ENCODE data around the gene HSPA12B. TPM values are rescaled to one million over a fixed set of nuclear protein-coding genes. Genes with fewer than 3 reads are reported as not detected.

Gene HSPA12B
- total RNA-seq, 6 donors from 2014 or later, result 18.4 to 53.7 (median 21.5) TPM

DNA sequence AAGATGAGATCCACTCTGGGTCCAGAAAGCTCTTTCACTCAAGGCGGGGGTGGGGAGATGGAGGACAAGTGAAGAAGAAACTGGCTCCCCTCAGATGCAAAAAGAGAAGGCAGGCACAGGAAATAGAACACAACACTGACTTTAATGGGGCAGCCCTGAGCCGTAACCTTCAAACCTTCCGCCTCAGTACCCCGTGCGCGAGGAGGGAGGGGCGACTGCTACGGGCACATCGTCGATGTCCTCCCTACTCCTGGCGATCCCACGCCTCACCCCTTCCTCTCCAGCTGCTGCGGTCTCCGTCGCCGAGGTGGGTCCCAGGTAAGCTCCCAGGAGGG lies 44.9 kb downstream of the HSPA12B start:
- peaks cover 13 to 33% (median 30%) of the 10 kb centered on the region in 4 donors for H3K4me1 ChIP-seq
- no peak for TF ChIP-seq EP300 (IDR thresholded peaks at IDR 0.05)
- TF ChIP-seq, protein P1, sequence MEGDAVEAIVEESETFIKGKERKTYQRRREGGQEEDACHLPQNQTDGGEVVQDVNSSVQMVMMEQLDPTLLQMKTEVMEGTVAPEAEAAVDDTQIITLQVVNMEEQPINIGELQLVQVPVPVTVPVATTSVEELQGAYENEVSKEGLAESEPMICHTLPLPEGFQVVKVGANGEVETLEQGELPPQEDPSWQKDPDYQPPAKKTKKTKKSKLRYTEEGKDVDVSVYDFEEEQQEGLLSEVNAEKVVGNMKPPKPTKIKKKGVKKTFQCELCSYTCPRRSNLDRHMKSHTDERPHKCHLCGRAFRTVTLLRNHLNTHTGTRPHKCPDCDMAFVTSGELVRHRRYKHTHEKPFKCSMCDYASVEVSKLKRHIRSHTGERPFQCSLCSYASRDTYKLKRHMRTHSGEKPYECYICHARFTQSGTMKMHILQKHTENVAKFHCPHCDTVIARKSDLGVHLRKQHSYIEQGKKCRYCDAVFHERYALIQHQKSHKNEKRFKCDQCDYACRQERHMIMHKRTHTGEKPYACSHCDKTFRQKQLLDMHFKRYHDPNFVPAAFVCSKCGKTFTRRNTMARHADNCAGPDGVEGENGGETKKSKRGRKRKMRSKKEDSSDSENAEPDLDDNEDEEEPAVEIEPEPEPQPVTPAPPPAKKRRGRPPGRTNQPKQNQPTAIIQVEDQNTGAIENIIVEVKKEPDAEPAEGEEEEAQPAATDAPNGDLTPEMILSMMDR (IDR thresholded peaks at IDR 0.05), result no peak
- no peak for TF ChIP-seq POLR2AphosphoS5 (IDR thresholded peaks at IDR 0.05)
- TF ChIP-seq POLR2A (IDR thresholded peaks at IDR 0.05), result no peak
- peak overlapping the region in 2 of 4 donors; percentile 11 to 30 for H3K27ac ChIP-seq
- WGBS, 2 donors, result 11 to 17% methylated on average over 16 of the region's 16 CpGs
- no peaks in the 10 kb centered on the region for H3K9me3 ChIP-seq
- ATAC-seq (ENCODE audit: low FRiP score in 2 of 2), result peak in 1 of 2 donors; percentile 7
- no peaks in the 10 kb centered on the region for H3K36me3 ChIP-seq
- H3K4me3 ChIP-seq, result peak overlapping the region; percentile 47 to 62 (median 52)
- H3K27me3 ChIP-seq, result no peaks in the 10 kb centered on the region
- DNase-seq, result no peak

DNA sequence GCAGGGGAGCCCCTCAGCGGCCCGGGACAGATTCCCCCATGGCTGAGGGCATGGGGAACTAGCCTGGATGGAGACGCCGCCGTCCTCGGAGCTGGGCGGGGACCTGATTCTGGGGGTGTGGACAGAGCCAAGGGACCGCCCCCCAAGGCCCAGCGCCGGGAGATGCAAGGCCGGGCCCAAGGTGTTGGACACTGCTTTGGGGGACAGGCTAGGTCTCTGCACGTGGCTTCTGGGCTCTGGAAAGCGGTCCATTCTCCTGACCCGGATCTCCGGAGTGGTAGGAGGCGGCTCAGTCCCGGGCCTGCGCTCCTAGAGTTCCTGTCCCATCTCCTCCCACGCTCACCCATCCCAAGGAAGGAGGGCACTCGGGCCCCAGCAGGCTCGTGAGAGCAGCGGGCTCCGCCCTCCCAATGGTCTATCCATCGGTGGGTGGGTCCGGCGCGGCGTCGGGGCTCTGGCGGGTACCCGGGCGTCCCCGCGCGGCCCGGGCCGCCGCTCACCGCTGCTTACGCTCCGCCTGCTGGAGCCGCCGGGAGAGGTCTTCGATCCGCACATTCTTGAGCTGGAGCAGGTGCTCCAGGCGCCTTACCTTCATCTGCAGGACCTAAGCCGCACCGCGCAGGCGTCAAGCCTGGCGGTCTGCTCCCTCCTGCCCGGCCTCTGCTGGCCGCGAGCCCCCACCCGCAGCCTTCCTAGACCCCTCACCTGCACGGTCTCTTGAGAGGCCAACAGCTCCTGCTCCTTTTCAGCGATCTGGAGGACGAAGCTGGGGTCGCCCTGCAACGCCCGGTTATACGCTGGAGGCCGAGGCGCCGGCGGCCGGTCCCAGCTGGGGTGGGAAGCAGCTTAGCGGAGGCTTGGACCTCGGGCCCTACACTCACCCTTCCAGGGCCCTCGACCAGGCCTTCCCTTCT lies 45.5 kb downstream of the HSPA12B start:
- Histone ChIP-seq H3K4me1 (peaks cover 19 to 39% (median 35%) of the 10 kb centered on the region in 4 donors), H3K27ac (peak overlapping the region in 2 of 4 donors; percentile 11 to 30), H3K9me3 (no peaks in the 10 kb centered on the region), H3K36me3 (peaks cover 0 to 3% (median 0%) of the 10 kb centered on the region in 4 donors), H3K27me3 (no peaks in the 10 kb centered on the region), H3K4me3 (peak overlapping the region; percentile 47 to 62 (median 52))
- DNase-seq, result peak; percentile 82 to 92
- peak; percentile 79 to 85 for ATAC-seq (ENCODE audit: low FRiP score in 2 of 2)
- TF ChIP-seq, protein P1 (IDR thresholded peaks at IDR 0.05), result peak in 2 of 6 experiments; percentile 16 to 22
- no peak for TF ChIP-seq POLR2AphosphoS5 (IDR thresholded peaks at IDR 0.05)
- no peak for TF ChIP-seq EP300 (IDR thresholded peaks at IDR 0.05)
- no peak for TF ChIP-seq POLR2A (IDR thresholded peaks at IDR 0.05)
- 0 to 5% methylated on average over 9 to 50 of the region's 70 CpGs for WGBS, 2 donors

DNA sequence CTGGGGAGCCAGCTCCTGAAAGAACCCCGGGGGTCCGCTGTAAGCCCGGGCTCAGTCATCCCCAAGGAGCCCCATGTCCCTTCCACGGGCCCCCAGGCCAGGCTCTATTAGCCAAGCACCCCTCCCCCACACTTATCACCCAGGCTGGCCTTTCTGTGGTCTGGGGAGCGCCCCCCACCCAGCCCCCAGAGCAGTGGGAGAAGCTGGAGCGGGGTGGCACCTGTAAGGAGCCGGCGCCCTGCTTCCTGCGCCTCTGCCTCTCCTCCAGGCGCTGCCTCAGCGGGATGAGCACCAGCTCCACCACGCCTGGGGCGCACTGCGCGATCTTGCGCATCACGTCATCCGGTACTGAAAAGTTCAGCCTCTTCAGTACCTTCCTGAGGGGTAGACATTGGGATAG lies 46.5 kb downstream of the HSPA12B start:
- 44 to 46% methylated on average over 16 to 18 of the region's 18 CpGs for WGBS, 2 donors
- peak in 1 of 2 donors; percentile 56 for DNase-seq
- TF ChIP-seq, protein P1 (IDR thresholded peaks at IDR 0.05), result no peak
- no peak for TF ChIP-seq EP300 (IDR thresholded peaks at IDR 0.05)

DNA sequence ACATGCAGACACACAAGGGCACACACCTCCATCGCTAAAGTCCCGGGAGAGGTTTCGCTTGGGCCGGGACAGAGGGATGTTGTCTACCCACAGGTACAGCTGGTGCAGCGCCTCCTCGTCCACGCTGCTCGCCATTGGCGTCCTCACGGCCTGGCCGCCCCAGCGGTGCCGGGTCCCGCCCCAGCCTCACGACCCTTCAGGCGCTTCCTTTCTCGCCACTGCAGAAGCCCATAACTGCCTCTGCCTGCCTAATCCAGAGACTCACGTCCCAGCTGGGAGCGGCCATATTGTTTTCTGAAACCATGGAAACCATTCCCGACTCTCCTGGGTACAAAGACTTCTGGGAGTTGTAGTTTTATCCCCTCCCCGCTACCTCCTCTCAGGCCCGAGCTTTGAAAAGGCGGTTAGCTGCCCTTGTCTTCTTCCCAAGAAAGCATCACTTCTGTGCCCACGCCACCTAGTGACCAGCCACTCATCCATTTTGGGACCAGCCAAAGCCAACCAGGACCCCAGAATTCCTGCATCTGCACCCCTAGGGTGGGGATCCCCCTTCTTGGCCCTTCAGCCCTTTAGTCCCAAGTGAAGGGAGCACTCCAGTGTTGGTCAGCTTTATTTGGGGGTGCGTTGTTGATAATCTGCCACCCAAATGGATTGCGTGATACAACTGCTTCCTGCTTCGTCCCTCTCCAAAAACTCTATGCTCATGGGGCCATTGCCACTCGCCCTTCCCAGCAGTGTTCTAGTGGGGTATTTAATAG lies 48.8 kb downstream of the HSPA12B start, which contains the start of gene SPEF1:
Gene SPEF1 (minus strand): TSS at position 296 of the 758 bp plus-strand sequence. CDS start 161 bp downstream, at position 135.
- H3K4me1 ChIP-seq, result peaks cover 47 to 69% (median 65%) of the 10 kb centered on the region in 4 donors
- peaks cover 0 to 18% (median 0%) of the 10 kb centered on the region in 4 donors for H3K36me3 ChIP-seq
- H3K4me3 ChIP-seq, result peak within 1 kb of the TSS in 3 of 4 donors; percentile 31 to 49 (median 43)
- peak within 1 kb of the TSS in 3 of 4 donors; percentile 26 to 65 (median 30) for H3K27ac ChIP-seq
- 29 to 33% methylated on average over 11 to 13 of the region's 28 CpGs for WGBS, 2 donors
- TF ChIP-seq EP300 (IDR thresholded peaks at IDR 0.05), result no peak
- no peak for TF ChIP-seq POLR2AphosphoS5 (IDR thresholded peaks at IDR 0.05)
- peak in 1 of 4 donors; percentile 5 for TF ChIP-seq POLR2A (IDR thresholded peaks at IDR 0.05)
- TF ChIP-seq, protein P1 (IDR thresholded peaks at IDR 0.05), result peak in 4 of 6 experiments; percentile 19 to 56 (median 34)
- no peaks in the 10 kb centered on the region for H3K9me3 ChIP-seq
- H3K27me3 ChIP-seq, result no peaks in the 10 kb centered on the region
- ATAC-seq (ENCODE audit: low FRiP score in 2 of 2), result peak; percentile 82 to 88
- DNase-seq, result peak; percentile 84 to 85

More for the DNA sequence above, 46.5 kb downstream of the HSPA12B start:
- no peak overlapping the region for H3K4me3 ChIP-seq
- ATAC-seq (ENCODE audit: low FRiP score in 2 of 2), result no peak
- H3K4me1 ChIP-seq, result peaks cover 29 to 50% (median 44%) of the 10 kb centered on the region in 4 donors
- H3K27me3 ChIP-seq, result no peaks in the 10 kb centered on the region
- H3K36me3 ChIP-seq, result peaks cover 0 to 10% (median 0%) of the 10 kb centered on the region in 4 donors
- H3K9me3 ChIP-seq, result no peaks in the 10 kb centered on the region
- H3K27ac ChIP-seq, result no peak overlapping the region

Data from upper lobe of left lung (tissue), 6 donors.